NCI-H460 (cell line): ENCODE measurements around the gene OBP2B. TPM values are rescaled to one million over a fixed set of nuclear protein-coding genes. Genes with fewer than 3 reads are reported as not detected.
A peak's percentile ranks its signal among the peaks of the same experiment; 100 is the strongest.
"Not testable (repeated sequence)": the region's sequence is repeated elsewhere in the genome, so short reads cannot be mapped to it uniquely, and the experiment has no call there.

ENCODE experiments used
- DNase-seq: peaks from one replicate; pipeline ENCODE4 v3.0.0-alpha.2; 2016; ENCODE audit warnings: low read depth; ENCODE audit errors: extremely low read depth
- total RNA-seq: library from RNA; depleted of rRNA; stranded (reverse); fragments of >200 nt; shearing (Covaris generic); gene quantifications from 2 replicates; pipeline ENCODE4 v1.2.3, GENCODE V29; 2014; rRNA removed

Gene OBP2B
- total RNA-seq, 1 experiment from 2014 or later = not detected

- DNase-seq = not testable (repeated sequence)
Measured at GRCh38 chr9:133169687-133170086, 39.4 kb downstream of the OBP2B start.

- no peak for DNase-seq
Measured at GRCh38 chr9:133169102-133169501, 39.9 kb downstream of the OBP2B start.

- peak; percentile 38 for DNase-seq
Measured at GRCh38 chr9:133168432-133168831, 40.6 kb downstream of the OBP2B start.

- DNase-seq = no peak
Measured at GRCh38 chr9:133167769-133168168, 41.3 kb downstream of the OBP2B start.

- DNase-seq = no peak
Measured at GRCh38 chr9:133167096-133167730, 41.8 kb downstream of the OBP2B start.

- no peak for DNase-seq
Measured at GRCh38 chr9:133166392-133166791, 42.7 kb downstream of the OBP2B start.

- DNase-seq = no peak
Measured at GRCh38 chr9:133165452-133165730, 43.7 kb downstream of the OBP2B start.

- DNase-seq = no peak
Measured at GRCh38 chr9:133164191-133164590, 44.9 kb downstream of the OBP2B start.

GRCh38 chr9:133163504-133164172, 45.4 kb downstream of the OBP2B start, which contains the start of gene GBGT1:
GBGT1 (minus strand) TSS chr9:133163914; CDS start chr9:133162412, 1,502 bp downstream.
- DNase-seq = no peak

GRCh38 chr9:133162861-133163503, 46.1 kb downstream of the OBP2B start:
- DNase-seq = no peak

GRCh38 chr9:133161547-133161950, 47.5 kb downstream of the OBP2B start:
- DNase-seq = no peak

- DNase-seq = peak; percentile 59
Measured at GRCh38 chr9:133160742-133161546, 48.1 kb downstream of the OBP2B start.

GRCh38 chr9:133158695-133159094, 50.4 kb downstream of the OBP2B start:
- no peak for DNase-seq

Other genes starting within 250 kb of the OBP2B start
- gene GFI1B, start 230.6 kb downstream of the OBP2B start, total RNA-seq = not detected in 2 replicates
- 56.2 and 63.1 TPM in 2 replicates for gene GTF3C5, start 178.3 kb downstream of the OBP2B start, total RNA-seq
- gene CEL, start 147.3 kb downstream of the OBP2B start, total RNA-seq = 0.26 and 0.35 TPM in 2 replicates
- 19.2 and 21.2 TPM in 2 replicates for gene RALGDS, start 88.0 kb downstream of the OBP2B start, total RNA-seq
- gene GBGT1, start 45.3 kb downstream of the OBP2B start, total RNA-seq = 0.27 and 1.0 TPM in 2 replicates
- gene ABO, start 66.0 kb upstream of the OBP2B start, total RNA-seq = not detected in 2 replicates
- gene SURF6, start 126.9 kb upstream of the OBP2B start, total RNA-seq = 18.3 and 20.6 TPM in 2 replicates
- gene MED22, start 138.9 kb upstream of the OBP2B start, total RNA-seq = 16.9 and 17.0 TPM in 2 replicates
- gene RPL7A, start 139.0 kb upstream of the OBP2B start, total RNA-seq = 2,700 and 2,738 TPM in 2 replicates
- gene SURF1, start 147.2 kb upstream of the OBP2B start, total RNA-seq = 17.3 and 23.8 TPM in 2 replicates
- 51.3 and 52.6 TPM in 2 replicates for gene SURF2, start 147.3 kb upstream of the OBP2B start, total RNA-seq
- gene SURF4, start 166.8 kb upstream of the OBP2B start, total RNA-seq = 212 and 214 TPM in 2 replicates
- gene STKLD1, start 167.1 kb upstream of the OBP2B start, total RNA-seq = 0.59 TPM in 1 of 2 replicates, not detected in the other
- gene REXO4, start 208.8 kb upstream of the OBP2B start, total RNA-seq = 22.1 and 27.1 TPM in 2 replicates
- 0.40 and 1.1 TPM in 2 replicates for gene ADAMTS13, start 213.1 kb upstream of the OBP2B start, total RNA-seq